ENCODE measurements around the gene SLC16A8. TPM values are rescaled to one million over a fixed set of nuclear protein-coding genes. Genes with fewer than 3 reads are reported as not detected.

Gene SLC16A8
- total RNA-seq (ENCODE audit: low replicate concordance): 0.15 and 0.47 TPM in 2 replicates

GRCh38 chr22:38083931-38084631 is at the start of gene SLC16A8:
SLC16A8 (minus strand) TSS chr22:38084184; CDS start chr22:38082873, 1,311 bp downstream.

GRCh38 chr22:38110008-38110862 is 26.3 kb upstream of the SLC16A8 start, which contains the start of gene BAIAP2L2:
BAIAP2L2 (minus strand) TSS chr22:38110684; CDS start chr22:38110525, 159 bp downstream.

GRCh38 chr22:38056969-38057891 is 26.8 kb downstream of the SLC16A8 start, which contains the start of gene PICK1:
PICK1 (plus strand) TSS chr22:38057404; CDS start chr22:38057810, 406 bp downstream.

Other genes with a start within 250 kb of the SLC16A8 start
- gene ANKRD54, start 239.8 kb downstream of the SLC16A8 start, total RNA-seq (ENCODE audit: low replicate concordance): 17.7 and 36.4 TPM in 2 replicates
- 340 and 461 TPM in 2 replicates for gene EIF3L, start 234.8 kb downstream of the SLC16A8 start, total RNA-seq (ENCODE audit: low replicate concordance)
- 13.9 and 14.7 TPM in 2 replicates for gene MICALL1, start 177.9 kb downstream of the SLC16A8 start, total RNA-seq (ENCODE audit: low replicate concordance)
- gene C22orf23, start 130.6 kb downstream of the SLC16A8 start, total RNA-seq (ENCODE audit: low replicate concordance): 0.15 and 0.35 TPM in 2 replicates
- gene POLR2F, start 130.5 kb downstream of the SLC16A8 start, total RNA-seq (ENCODE audit: low replicate concordance): 106 and 108 TPM in 2 replicates
- gene SOX10, start 99.6 kb downstream of the SLC16A8 start, total RNA-seq (ENCODE audit: low replicate concordance): not detected in 2 replicates
- gene PICK1, start 26.8 kb downstream of the SLC16A8 start, total RNA-seq (ENCODE audit: low replicate concordance): 12.1 and 15.7 TPM in 2 replicates
- gene BAIAP2L2, start 26.5 kb upstream of the SLC16A8 start, total RNA-seq (ENCODE audit: low replicate concordance): 0.45 and 1.1 TPM in 2 replicates
- gene PLA2G6, start 97.6 kb upstream of the SLC16A8 start, total RNA-seq (ENCODE audit: low replicate concordance): 10.7 and 33.2 TPM in 2 replicates
- 17.0 and 21.9 TPM in 2 replicates for gene MAFF, start 117.8 kb upstream of the SLC16A8 start, total RNA-seq (ENCODE audit: low replicate concordance)
- gene TMEM184B, start 188.8 kb upstream of the SLC16A8 start, total RNA-seq (ENCODE audit: low replicate concordance): 12.5 and 26.3 TPM in 2 replicates
- 80.6 and 122 TPM in 2 replicates for gene CSNK1E, start 233.2 kb upstream of the SLC16A8 start, total RNA-seq (ENCODE audit: low replicate concordance)

Measured in smooth muscle cell of the coronary artery (primary cell).